Measurements from ENCODE around the gene SEL1L2.

SEL1L2 gene

DNA sequence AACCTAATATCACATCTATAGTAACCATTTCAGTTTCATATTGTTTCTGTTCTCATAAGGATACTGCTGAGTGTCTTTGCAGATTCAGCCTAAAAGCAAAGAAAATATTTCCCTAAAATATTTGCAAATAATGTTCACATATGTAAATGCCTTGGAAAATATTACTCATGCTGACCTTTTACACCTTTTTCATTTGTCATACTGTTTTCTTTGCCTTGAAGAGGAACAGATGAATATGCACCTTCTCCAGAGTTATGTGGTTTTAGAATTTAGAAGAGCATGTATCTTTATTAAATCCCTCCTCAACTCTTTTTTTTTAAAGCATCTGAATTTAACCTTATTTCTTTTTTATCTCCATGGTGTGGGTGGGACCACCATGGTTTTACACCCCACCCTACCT lies 173.1 kb downstream of the SEL1L2 start:
- DNase-seq: no peak

DNA sequence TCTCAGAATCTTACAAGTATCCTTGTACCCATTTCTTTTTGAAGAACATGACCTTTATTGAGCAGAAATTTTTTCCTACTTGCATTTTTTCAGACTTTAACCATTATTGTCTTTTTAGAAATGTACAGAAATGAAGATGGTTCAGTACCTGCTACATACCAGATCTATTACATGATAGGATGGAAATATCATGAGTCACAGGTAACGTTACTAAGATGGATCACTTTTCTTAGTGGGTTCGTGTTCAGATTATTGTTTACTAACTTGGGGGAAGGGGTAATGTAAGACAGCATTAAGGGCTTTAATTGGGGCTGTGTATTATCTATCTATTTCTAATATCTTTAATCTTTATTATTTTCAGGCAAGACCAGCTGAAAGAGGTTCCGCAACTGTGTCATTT lies 173.7 kb downstream of the SEL1L2 start:
- no peak for DNase-seq

GRCh38 chr20:13814672-13815071 lies 175.7 kb downstream of the SEL1L2 start:
- DNase-seq: no peak

DNA sequence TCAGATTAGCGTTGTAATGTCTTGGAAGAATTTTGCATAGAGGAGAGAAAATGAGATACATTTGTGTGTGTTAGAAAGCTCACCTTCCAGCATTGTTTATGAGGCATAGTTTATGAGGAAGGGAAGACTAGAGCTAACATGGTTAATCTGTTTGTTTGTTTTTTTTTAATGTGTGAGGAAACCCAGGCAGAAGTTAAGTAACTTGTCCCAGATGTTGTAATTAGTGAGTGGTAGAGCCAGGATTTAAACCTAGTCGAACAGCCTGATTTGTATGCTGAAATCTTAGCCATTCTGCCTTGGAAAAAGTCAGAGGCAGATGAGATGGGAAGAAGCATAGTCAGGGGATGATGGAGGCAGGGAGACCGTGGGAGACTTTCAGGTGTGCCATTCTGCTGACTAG lies 176.5 kb downstream of the SEL1L2 start:
- DNase-seq: no peak

GRCh38 chr20:13810446-13810845 lies 180.0 kb downstream of the SEL1L2 start:
- DNase-seq: no peak

GRCh38 chr20:13809855-13810254 lies 180.6 kb downstream of the SEL1L2 start:
- no peak for DNase-seq

DNA sequence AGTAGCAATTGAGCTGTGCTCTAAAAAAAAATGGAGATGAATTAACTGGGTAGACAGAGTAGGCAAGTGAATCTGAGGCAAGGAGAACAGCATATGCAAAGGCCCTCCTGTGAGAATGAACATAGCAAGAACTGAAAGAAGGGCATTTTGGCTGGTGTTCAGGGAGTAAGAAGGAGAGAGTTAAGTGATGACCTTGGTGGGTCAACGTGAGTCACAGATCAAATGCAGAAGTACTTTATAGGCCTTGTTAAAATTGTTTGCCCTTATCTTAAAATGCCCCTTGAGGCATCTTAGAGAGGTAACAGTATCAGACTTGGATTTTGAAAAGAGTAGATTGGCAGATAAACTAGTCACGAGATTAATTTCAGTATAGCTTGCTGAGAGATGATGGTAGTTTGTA lies 181.0 kb downstream of the SEL1L2 start:
- DNase-seq: no peak

DNA sequence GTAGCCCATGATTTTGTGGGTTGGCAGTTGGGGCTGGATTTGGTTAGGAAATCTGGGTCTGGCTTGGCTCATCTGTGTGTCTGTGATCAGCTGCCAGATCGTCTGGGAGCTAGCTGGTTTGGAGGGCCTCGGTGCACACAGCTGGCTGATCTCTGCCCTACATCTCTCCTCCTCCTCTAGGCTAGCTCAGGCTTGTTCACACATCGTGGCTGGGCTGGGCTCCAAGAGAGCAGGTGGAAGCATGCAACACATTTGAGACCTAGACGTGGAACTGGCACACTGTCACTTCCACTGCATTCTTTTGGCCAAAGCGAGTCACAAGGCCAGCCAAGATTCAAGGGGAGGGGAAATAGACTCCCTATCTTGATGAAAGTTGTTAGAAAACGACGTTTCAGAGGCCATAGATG lies 189.7 kb downstream of the SEL1L2 start:
- peak in 38 of 56 donors; percentile 4 to 63 (median 28) for DNase-seq

- no peak for DNase-seq
Measured at GRCh38 chr20:13799974-13800373, 190.4 kb downstream of the SEL1L2 start.

Data from amygdala (tissue), 56 donors.